GM19351 (cell line): ENCODE data around the gene ZCCHC17.

Experiments used
- ATAC-seq: cut with Tn5 transposase; IDR thresholded peaks from one replicate; pipeline ENCODE4 v1.9.1; 2021; ENCODE audit warnings: mild to moderate bottlenecking, moderate library complexity; ENCODE audit not compliant: unreplicated experiment

The ZCCHC17 gene

DNA sequence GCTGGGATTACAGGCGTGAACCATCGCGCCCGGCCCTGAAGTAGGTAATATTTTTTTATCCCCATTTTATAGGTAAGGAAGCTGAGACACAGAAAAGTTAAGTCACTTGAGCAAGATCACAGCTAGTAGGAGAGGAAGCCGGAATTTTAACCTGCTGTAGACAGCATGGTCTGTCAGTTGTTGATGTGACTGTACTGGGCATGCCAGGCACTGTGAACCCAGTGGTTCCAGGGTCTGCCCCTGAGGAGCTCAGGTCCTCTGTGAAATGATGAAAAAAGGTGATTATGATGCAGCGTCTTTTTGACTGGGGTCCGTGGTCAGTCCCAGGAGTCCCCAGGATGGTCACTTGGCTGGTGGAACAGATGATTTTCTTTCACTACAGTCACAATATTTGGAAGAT, 92.8 kb downstream of the ZCCHC17 start:
- ATAC-seq, result no peak

- ATAC-seq, result no peak
These were observed 93.2 kb downstream of the ZCCHC17 start for GRCh38 chr1:31390071-31390470.

DNA sequence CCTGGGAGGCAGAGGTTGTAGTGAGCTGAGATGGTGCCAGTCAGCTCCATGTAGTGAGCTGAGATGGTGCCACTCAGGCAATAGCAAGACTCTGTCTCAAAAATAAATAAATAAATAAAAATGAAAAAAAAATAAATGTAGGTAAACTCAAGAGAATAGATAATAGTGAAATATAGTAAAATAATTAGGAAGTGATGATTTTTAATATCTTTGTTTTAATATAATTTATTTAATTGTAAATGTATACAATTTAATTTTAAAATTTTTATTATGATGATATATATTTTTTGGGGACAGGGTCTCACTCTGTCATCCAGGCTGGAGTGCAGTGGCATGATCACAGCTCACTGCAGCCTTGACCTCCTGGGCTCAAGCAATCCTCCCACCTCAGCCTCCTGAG, 96.6 kb downstream of the ZCCHC17 start:
- no peak for ATAC-seq

DNA sequence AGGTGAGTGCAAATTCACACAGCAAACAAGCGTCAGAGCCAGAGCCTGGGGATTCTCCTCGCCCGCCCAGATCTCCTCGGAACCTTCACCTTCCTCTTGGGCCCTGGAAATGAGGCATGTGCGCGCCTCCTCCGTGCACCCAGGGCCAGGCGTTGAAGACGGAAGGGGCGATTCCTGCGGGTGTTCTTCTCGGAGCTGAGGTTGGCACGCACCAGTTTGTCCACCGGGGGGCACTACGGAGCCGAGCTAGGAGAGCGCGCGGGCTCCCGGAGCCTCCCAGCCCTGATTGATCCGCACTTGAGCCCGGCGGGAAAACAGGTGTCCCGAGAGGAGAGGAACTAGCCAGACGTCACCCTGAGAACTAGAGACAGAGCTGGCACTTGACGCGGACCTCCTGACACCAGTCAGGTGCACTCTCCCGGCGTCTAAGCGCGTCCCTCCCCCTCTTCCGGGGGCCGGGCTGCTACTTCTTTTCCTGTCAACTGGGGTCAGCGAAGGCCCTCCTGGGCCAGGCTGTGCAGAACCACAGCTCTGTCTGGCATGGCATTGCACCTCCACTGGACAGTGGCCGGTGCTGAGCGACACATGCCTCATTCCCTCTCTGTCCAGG, 97.9 kb downstream of the ZCCHC17 start:
- peak; percentile 53 for ATAC-seq

DNA sequence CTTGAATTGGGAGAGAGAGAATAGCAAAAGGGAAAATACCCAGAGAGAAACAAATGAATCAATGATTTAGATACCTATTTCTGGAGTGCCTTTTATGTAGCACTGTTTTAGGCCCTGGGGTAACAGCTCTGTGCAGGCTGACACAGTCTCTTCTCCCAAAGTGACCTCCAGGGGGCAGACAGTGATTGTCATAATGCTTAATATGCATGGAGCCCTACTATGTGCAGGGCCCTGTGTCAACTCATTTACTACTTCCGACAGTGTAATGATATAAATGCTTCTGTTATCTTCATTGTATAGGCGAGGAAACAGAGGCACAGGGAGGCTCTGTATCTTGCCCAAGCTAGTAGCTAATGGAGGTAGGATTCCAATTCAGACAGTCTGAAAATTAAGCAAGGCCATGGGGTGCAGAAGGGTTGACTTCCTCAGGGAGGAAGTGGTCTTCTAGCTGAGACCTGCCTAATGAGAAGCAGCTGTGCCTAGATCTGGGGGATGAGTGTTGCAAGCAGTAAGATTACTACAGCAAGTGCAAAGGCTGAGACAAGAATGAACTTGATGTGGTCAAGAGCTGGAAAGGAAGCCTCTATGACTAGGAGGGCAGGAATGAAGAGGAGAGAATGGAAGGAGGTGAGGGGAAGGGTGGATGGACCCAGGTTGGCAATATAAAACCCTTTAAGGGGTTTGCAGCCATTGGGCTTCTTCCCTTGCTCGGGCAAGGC, 100.0 kb downstream of the ZCCHC17 start:
- no peak for ATAC-seq

DNA sequence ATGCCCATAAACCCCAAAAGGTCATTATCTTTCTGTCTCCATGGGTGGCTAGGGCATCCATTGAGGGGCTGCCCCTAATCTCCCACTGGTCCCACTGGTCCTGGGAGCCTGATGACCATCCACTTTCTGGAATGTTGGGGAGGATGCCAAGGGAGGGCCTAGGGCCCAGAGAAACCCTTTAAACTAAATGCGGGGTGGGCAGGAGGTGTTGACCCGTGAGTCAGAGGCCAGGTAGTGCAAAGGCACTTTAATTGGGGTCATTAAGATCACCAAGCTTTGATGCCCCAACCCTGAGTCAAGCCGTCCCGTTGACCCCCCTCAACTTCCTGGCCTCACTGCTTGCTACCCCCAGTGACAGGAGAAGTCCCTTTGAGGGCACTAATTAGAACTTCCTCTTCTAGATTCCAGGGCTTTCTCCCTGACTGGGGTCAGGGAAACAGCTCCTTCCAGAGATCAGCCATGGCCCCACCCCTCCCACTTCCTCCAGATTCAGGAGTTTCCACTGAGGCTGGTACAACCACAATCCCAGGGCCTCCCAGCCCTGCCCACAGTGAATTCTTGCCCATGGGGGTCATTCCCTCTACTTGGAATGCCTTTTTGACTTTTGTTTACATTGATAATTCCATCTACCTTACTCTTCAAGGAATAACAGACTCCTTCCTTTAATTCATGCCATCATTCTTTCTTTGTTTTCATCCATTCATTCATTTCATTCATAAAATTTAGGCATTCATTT, 100.7 kb downstream of the ZCCHC17 start:
- no peak for ATAC-seq

DNA sequence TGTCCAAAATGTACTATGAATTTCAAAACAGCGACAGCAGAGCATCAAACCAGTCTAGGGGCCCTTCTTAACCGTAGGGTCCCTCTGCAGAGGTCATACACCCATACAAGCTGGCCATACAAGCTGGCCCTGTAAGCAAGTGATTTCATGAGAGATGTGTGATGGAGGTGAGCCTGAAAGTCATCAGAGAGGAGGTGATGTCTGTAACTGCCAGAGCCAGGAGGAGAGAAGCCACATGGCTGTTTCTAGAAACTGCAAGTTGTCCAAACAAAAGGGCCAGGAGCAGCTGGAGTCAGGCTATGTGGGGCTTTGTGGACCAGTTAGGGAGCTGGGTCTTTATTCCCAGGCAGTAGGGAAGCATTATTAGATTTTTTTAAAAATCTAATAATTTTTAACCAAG, 101.4 kb downstream of the ZCCHC17 start:
- ATAC-seq, result no peak

- ATAC-seq, result no peak
These were observed 103.1 kb downstream of the ZCCHC17 start for GRCh38 chr1:31399976-31400375.

GRCh38 chr1:31400393-31400792, 103.6 kb downstream of the ZCCHC17 start:
- ATAC-seq, result no peak

DNA sequence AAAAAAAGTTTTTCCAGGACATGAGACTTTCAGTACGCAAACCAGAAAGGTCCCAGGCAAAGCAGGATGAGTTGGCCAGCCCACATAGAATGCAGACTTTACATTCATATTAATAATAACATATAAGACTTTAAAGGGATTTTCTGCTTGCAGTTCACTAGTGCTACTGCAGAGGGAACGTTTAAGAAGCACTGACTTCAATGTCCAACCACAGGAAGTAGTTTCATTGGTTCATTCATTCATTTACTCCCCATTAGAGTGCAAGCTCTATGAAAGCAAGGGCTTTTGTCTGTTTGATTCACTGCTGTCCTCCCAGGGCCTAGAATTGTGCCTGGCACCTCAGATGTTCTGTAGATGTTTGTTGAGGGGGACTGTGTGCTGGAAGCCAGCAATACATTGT, 104.4 kb downstream of the ZCCHC17 start:
- no peak for ATAC-seq

DNA sequence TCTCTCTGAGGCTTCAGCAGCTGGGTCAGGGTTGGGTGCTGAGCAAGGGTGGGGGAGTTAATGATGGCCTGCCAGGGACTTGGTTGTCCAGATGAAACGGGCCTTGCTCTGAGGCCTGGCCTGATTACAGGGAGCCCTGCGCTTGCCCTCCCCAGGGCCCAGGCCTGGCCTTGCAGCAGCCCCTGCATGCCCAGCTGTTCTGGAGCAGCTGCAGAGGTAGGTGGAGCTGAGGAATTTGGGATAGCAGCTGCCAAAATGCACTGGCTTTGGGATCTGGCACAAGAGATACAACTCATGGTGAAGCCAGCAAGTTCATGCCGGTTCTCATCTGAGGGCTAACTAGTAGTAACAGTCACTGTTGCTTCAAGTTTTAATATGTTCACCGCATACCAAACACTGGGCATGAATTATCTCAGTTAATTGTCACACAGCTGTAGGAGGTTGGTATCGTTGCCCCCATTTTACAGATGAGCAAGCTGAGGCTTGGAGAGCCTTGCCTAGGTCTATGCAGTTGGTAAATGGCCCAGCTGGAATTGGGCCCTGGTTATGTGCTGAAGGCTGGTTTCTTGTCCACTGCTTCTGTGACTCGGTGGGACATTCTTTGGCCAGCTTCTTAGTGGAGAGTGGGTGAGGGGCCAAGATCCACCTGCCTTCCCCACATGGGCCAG, 108.9 kb downstream of the ZCCHC17 start:
- ATAC-seq, result no peak

GRCh38 chr1:31407029-31407626, 110.3 kb downstream of the ZCCHC17 start:
- ATAC-seq, result no peak

DNA sequence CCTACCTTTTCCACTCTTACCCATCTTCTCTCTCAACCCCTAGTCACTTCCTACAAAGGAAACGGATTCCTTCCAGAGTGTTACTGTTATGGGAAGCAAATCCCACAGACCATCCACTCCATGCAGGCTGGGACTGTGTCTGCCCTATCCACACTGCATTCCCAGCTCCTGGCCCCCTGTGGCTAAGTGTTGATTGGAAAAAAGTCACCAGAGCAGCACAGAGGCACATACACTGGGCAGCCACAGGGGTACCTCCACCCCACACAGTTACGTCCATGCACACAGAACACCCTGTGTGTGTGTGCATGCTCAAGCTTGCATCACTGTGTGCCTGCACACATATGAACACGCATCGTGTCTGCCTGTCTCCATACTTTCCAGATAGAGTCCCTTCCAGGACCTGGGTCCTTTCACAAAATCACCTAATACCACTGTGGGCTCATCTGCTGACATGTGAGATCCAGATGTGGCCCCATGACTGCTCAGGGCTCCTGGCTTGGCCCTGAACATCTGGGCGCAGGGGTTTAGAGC, 112.0 kb downstream of the ZCCHC17 start:
- ATAC-seq, result no peak

DNA sequence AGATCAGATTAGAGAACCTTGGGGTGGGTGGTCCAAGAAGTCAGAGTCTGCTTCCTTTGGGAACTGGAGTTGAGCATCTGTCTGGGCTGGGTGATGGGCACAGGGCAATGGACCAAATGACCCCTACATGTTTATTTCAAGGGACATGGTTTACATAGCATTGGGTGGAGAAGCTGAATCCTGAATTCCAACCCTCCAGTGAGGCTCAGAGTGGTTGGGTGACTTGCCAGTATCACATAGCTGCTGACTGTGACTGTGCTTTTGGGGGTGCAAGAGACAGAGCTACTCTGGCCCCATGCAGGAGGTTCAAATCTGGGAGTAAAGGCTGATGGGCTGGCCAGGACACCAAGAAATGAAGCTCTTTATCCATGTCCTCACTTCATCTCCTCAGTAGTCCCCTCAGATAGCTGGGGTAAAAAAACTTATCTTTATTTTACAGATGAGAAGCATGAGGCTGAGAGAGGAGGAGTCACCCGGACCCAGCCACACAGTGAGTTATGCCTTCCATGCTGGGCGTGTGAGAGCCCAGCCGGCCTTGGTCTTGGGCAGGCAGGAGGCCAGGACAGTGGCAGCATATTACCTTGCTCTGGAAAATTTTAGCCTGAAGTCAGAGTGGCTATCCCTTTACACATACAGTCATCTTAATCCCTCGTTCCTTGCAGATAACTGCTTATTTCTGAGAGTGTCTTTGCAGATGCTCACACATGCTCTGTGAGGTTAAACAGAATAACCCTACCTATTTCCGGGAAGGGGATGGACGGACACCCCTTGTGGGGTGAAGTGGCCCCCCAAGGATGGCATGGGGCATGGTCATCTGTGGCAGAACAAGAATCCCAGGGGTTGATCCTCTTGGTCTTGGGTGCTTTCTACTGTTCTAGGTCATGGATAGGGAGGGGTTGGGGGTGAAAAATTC, 113.4 kb downstream of the ZCCHC17 start:
- ATAC-seq, result no peak

DNA sequence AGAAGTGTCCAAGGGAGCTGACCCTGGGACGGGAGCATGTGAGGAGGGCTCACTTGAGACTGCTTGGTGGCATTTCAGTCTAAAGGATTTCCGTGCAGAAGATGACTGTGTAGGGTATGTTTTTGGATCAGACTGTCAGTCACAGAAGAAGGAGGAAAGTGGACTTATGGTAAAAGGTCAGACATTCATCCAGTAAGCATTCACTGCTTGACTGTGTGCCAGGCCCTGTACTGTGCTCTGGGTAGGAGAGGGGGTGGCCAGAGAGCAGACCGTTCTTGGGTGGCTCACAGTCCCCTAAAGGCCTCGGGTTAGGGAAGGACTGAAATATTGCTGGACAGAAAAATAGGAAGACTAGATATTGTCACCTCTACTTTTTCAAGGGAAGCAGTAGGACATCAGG, 114.0 kb downstream of the ZCCHC17 start:
- no peak for ATAC-seq

DNA sequence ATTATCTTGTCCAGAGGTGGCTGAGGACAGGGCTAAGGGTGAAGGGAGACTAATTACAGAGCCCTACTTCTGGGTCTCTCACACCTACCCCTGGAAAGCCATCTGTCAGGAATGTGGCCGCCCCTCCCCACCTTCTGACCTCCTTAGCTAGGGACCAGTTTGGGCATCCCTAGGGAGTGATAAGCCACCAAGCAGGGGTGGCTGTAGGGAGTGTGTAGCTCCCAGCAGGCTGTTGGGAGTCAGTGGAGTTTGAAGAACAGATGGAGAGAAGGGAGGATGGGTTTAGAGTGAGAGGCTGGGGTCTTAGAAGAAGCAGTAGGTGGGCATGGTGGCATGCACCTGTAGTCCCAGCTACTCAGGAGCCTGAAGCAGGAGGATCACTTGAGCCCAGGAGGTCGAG, 115.4 kb downstream of the ZCCHC17 start:
- ATAC-seq, result no peak

- ATAC-seq, result peak; percentile 54
These were observed 116.0 kb downstream of the ZCCHC17 start, which contains the start of gene SERINC2 for GRCh38 chr1:31412732-31413404. SERINC2 (plus strand) TSS chr1:31413213; CDS start chr1:31413266, 53 bp downstream.

DNA sequence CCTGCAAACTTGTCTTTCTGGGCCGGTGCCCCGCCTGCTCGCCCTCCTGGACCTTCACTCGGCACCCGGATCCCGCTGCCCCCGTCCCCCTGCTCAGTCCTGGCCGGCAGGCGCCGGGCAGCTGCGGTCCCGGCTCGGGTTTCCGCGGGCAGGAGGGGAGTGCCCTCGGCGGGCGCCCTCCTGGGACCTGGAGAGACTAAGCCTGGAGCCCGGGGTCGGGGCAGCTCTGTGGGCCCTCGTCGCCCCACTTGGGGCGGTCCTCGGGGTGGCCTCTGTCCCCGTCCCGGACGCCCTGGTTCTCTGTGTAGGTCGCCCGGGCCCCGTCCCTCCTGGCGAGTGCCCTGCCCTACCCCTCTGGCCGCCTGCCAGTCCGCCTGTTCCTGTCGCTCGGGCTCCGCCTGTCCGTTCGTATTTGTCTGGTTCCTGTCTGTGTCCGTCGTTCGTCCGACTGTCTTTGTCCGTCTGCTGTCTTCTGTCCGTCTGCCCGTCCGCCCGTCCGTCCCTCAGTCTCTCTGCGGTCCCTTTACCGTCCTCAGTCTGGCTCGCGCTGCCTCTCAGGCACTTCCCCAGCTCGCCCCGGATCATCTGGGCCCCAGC, 116.7 kb downstream of the ZCCHC17 start:
- ATAC-seq, result peak; percentile 23
